Heart right ventricle (tissue), 16 donors: ENCODE data around the gene GPRIN3. TPM values are rescaled to one million over a fixed set of nuclear protein-coding genes. Genes with fewer than 3 reads are reported as not detected.

Experiments
- ATAC-seq, 8 donors: fragments of 200-7000 bp; cut with Tn5 transposase; one replicate each; pipeline ENCODE4 v1.9.1; 2020; ENCODE audit warnings: mild to moderate bottlenecking in 8 of 8, moderate library complexity in 8 of 8, moderate number of reproducible peaks in 1 of 8
- DNase-seq, 2 donors: peaks; one replicate each; pipeline ENCODE4 v3.0.0-alpha.2; 2020
- H3K27ac ChIP-seq, 10 donors: fragments of 200-600 bp; sonication (generic) in 2 of 10; one replicate each; pipeline versions ENCODE4 v1.5.0 to v1.8.0; 2020 to 2022; ENCODE audit warnings: mild to moderate bottlenecking in 3 of 10
- H3K27me3 ChIP-seq, 7 donors: fragments of 200-600 bp; one replicate each; pipeline ENCODE4 v1.8.0; 2021 to 2022; ENCODE audit warnings: mild to moderate bottlenecking in 2 of 7
- H3K36me3 ChIP-seq, 9 donors: fragments of 200-600 bp; sonication (generic) in 1 of 9; one replicate each; pipeline versions ENCODE4 v1.5.0 to v1.8.0; 2020 to 2022; ENCODE audit warnings: mild to moderate bottlenecking in 2 of 9
- H3K4me1 ChIP-seq, 9 donors: fragments of 200-600 bp; sonication (generic) in 1 of 9; one replicate each; pipeline versions ENCODE4 v1.5.0 to v1.8.0; 2020 to 2022; ENCODE audit warnings: mild to moderate bottlenecking in 4 of 9
- H3K4me3 ChIP-seq, 10 donors: fragments of 200-600 bp; sonication (generic) in 2 of 10; one replicate each; pipeline versions ENCODE4 v1.5.0 to v1.8.0; 2020 to 2022; ENCODE audit warnings: mild to moderate bottlenecking in 7 of 10, moderate library complexity in 2 of 10
- H3K9me3 ChIP-seq, 11 donors: fragments of 200-600 bp in 10 of 11; sonication (generic) in 2 of 11; one replicate each; pipeline versions ENCODE4 v1.5.0 to v1.8.0; 2013 to 2022; ENCODE audit warnings: mild to moderate bottlenecking in 2 of 11, control low read depth in 1 of 11, moderate library complexity in 1 of 11
- WGBS, 2 donors: extraction: QIAGEN DNeasy Blood & Tissue Kit; methylation state at CpG; one replicate each; pipeline ENCODE4 v1.1.7; 2013; ENCODE audit warnings: inconsistent platforms in 1 of 2; 5-methylcytosine and 5-hydroxymethylcytosine counted together
- intact Hi-C, 10 donors: fragments of 100-400 bp; cut with DNase I; formaldehyde crosslinking; loops; one replicate each; pipeline versions ENCODE4 v1.11.1 to v1.14.2; 2022
- polyA plus RNA-seq, 2 donors: library from polyadenylated mRNA; stranded (reverse); fragments of 200-250 nt; gene quantifications; one replicate each; pipeline ENCODE4 v1.2.3, GENCODE V29; 2013
- total RNA-seq, 10 donors: library from RNA; stranded (reverse); fragmentation: NEBNext Ultra II Directional in 3 of 10; extraction: Animal tissue kit (Norgen Biotek cat#: 25700) in 3 of 10; gene quantifications; one replicate each; pipeline versions ENCODE4 v1.2.1 to v1.2.4, GENCODE V29; 2021 to 2023
- TF ChIP-seq, protein P1 (sequence below), 9 donors: fragments of 200-600 bp; sonication (generic) in 2 of 9; IDR thresholded peaks; one replicate each; pipeline versions ENCODE4 v1.5.0 to v1.8.0; 2021 to 2022; ENCODE audit warnings: antibody characterized with exemption in 9 of 9, mild to moderate bottlenecking in 5 of 9, moderate library complexity in 1 of 9
- donor health status: Arrhythmogenic right ventricular cardiomyopathy.
- donor health status: ischemic (EF 13 %, LVEDD 7.1; RV severe dilation, severe dysfunction).
- donor health status: healthy with polysubstance abuse.
- donor health status: DM: no; HTN: yes; CAD: no.
- donor health status: DM: no; HTN: no; CAD: no.
- donor health status: ischemic (EF 25% LVEDD 6.9; RV normal size, moderate dysfunction).
- donor health status: ischemic (EF 25% LVEDD 5.7; RV mildly dilated, moderate dysfunction).
- donor health status: healthy.
- donor health status: DM: yes; HTN: yes; CAD: no.
- donor health status: Ischemic cardiomyopathy.
- donor health status: ischemic (EF 35%, LVEDD 5.7; RV mildly dilated, moderate dysfunction).
- donor health status: nonischemic (EF 11% LVEDD 7.7; RV severe dilation, severe dysfunction).
- donor health status: DM: yes; HTN: yes; CAD: no.
- donor health status: PGD.
- donor health status: ischemic (EF 29% LVEDD 5.4; RV normal size, mild dysfunction).
- donor health status: nonischemic (EF 23%, LVEDD 6.1; RV moderate dilation, normal function).

The GPRIN3 gene
- total and polyA plus RNA-seq, 12 donors, result 1.7 to 12.2 (median 9.5) TPM

DNA sequence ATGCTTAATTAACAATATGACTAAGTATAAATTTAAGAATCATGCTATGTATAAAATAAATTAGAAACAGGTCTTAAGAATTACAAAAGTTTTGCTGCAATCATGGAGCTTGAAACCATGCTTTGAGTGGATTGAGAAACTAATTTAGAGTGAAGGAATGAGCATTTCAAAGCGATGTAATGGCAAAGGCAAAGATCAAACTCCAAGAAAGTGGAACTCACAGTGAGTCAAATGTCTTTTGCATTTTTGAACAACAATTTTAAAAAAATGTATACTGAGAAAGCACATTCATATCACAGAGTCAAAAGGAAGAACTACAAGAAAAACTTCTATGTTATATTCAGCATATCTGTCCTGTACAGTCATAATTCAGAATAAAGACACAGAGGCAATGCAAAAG lies 6.6 kb downstream of the GPRIN3 start:
- 91 to 92% methylated on average over 1 of the region's 1 CpG for WGBS, 2 donors

DNA sequence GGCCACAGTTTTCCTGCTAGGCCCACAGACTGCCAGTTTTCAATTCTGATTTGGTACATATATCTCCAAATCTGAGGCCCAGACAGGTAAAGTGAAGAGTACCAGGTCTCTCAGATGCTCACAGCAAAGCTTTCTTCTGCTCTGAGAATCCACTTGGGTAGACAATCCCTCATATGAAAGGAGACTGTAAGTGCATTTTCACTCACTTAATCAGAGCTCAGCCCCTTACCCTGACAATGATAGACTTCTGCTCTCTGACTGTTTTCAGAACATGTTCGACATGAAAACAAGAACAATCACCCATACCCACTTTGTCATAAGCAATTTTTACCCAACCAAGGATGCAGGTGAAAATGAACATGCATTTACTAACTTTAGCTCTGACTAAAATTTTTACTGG lies 7.1 kb downstream of the GPRIN3 start:
- H3K4me3 ChIP-seq, result no peak overlapping the region
- H3K27ac ChIP-seq, result peak overlapping the region in 8 of 10 donors; percentile 16 to 93 (median 62)
- ATAC-seq (no peak), DNase-seq (no peak)
- TF ChIP-seq, protein P1, sequence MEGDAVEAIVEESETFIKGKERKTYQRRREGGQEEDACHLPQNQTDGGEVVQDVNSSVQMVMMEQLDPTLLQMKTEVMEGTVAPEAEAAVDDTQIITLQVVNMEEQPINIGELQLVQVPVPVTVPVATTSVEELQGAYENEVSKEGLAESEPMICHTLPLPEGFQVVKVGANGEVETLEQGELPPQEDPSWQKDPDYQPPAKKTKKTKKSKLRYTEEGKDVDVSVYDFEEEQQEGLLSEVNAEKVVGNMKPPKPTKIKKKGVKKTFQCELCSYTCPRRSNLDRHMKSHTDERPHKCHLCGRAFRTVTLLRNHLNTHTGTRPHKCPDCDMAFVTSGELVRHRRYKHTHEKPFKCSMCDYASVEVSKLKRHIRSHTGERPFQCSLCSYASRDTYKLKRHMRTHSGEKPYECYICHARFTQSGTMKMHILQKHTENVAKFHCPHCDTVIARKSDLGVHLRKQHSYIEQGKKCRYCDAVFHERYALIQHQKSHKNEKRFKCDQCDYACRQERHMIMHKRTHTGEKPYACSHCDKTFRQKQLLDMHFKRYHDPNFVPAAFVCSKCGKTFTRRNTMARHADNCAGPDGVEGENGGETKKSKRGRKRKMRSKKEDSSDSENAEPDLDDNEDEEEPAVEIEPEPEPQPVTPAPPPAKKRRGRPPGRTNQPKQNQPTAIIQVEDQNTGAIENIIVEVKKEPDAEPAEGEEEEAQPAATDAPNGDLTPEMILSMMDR (IDR thresholded peaks at IDR 0.05), result no peak
- H3K36me3 ChIP-seq, result no peaks in the 10 kb centered on the region
- H3K27me3 ChIP-seq, result no peaks in the 10 kb centered on the region
- no peaks in the 10 kb centered on the region for H3K9me3 ChIP-seq
- intact Hi-C loops, result loop anchor here in 5 of 10 donors (5.0 to 10.0 kb wide), 4 partner anchors 43 to 134 kb away; no protein-coding TSS in a partner anchor
- H3K4me1 ChIP-seq, result peaks cover 0 to 100% (median 51%) of the 10 kb centered on the region in 9 donors
- WGBS, 2 donors, result 69 to 70% methylated on average over 1 of the region's 1 CpG

More for the DNA sequence above, 6.6 kb downstream of the GPRIN3 start:
- H3K27me3 ChIP-seq, result no peaks in the 10 kb centered on the region
- TF ChIP-seq, protein P1 (IDR thresholded peaks at IDR 0.05), result no peak
- no peaks in the 10 kb centered on the region for H3K36me3 ChIP-seq
- H3K4me3 ChIP-seq, result no peak overlapping the region
- H3K9me3 ChIP-seq, result no peaks in the 10 kb centered on the region
- peaks cover 0 to 100% (median 47%) of the 10 kb centered on the region in 9 donors for H3K4me1 ChIP-seq
- intact Hi-C loops, result loop anchor here in 5 of 10 donors (5.0 to 10.0 kb wide), 4 partner anchors 44 to 134 kb away; no protein-coding TSS in a partner anchor
- no peak for ATAC-seq
- no peak for DNase-seq
- peak overlapping the region in 6 of 10 donors; percentile 30 to 93 (median 67) for H3K27ac ChIP-seq

DNA sequence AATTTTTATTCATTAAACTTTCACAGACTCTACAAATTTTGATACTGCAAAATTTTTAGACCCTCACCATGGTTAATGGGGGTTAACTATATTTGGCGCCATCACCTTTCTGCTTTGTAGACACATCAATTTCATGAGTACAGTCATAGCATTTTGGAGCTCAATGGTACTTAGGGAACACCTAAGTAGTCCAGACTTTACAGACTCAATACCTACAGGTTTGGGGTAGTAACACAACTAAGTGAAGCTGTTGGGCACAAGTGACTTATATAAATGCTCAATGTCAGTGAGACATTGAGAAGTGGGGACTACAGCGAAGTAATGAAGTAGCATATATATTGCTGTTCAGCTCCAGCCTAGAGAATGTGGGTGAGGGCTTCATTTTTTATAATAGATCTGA lies 7.5 kb downstream of the GPRIN3 start:
- intact Hi-C loops, result loop anchor here in 5 of 10 donors (5.0 to 10.0 kb wide), 4 partner anchors 43 to 135 kb away; no protein-coding TSS in a partner anchor
- no peaks in the 10 kb centered on the region for H3K27me3 ChIP-seq
- TF ChIP-seq, protein P1 (IDR thresholded peaks at IDR 0.05), result no peak
- no peaks in the 10 kb centered on the region for H3K36me3 ChIP-seq
- ATAC-seq, result no peak
- H3K4me1 ChIP-seq, result peaks cover 0 to 100% (median 53%) of the 10 kb centered on the region in 9 donors
- H3K4me3 ChIP-seq, result no peak overlapping the region
- DNase-seq, result no peak
- H3K9me3 ChIP-seq, result no peaks in the 10 kb centered on the region
- peak overlapping the region in 7 of 10 donors; percentile 29 to 93 (median 66) for H3K27ac ChIP-seq
- WGBS, 2 donors, result 64 to 95% methylated on average over 2 of the region's 2 CpGs

DNA sequence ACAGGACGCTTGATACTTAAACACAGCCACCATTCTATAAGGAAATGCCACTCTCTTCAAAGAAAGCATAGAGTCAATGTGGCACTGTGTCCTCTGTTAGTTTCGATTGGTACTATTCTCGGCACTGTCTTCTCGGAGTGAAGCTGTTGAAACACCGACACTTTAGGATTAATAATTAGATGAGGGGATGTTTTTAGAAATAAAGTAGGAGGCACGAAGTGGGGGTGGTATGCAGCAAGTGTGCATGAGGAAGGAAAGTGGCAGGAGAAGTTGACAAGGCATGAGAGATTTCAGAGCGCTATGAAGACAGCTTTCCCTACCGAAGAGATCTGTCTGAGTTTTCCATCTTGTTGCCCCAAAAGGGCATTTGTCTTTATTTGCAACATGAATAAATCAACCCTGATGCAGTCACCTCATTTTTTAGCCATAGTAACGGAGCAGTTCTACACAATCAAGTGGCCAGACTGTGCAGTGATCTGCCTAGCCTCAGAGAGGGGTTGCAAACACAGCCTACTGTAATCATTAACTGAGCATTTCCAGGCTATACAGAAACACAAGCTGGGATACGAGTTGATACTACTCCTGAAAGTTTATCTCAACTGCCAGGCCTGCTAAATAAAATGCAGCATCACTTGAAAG lies 8.3 kb downstream of the GPRIN3 start:
- Histone ChIP-seq H3K4me1 (peaks cover 0 to 100% (median 53%) of the 10 kb centered on the region in 9 donors), H3K9me3 (no peaks in the 10 kb centered on the region), H3K36me3 (no peaks in the 10 kb centered on the region), H3K27ac (peak overlapping the region in 9 of 10 donors; percentile 57 to 93 (median 75)), H3K27me3 (no peaks in the 10 kb centered on the region), H3K4me3 (peak overlapping the region in 8 of 10 donors; percentile 14 to 47 (median 37))
- ATAC-seq, result peak in 5 of 8 donors; percentile 32 to 62 (median 57)
- no peak for DNase-seq
- intact Hi-C loops, result loop anchor here in 2 of 10 donors (5.0 kb wide), 1 partner anchor 42 kb away; no protein-coding TSS in a partner anchor
- WGBS, 2 donors, result 29 to 44% methylated on average over 10 of the region's 10 CpGs
- TF ChIP-seq, protein P1 (IDR thresholded peaks at IDR 0.05), result no peak
